ENCODE data around the gene NCF1.
"Not testable (repeated sequence)": the region's sequence is repeated elsewhere in the genome, so short reads cannot be mapped to it uniquely, and the experiment has no call there.

DNA sequence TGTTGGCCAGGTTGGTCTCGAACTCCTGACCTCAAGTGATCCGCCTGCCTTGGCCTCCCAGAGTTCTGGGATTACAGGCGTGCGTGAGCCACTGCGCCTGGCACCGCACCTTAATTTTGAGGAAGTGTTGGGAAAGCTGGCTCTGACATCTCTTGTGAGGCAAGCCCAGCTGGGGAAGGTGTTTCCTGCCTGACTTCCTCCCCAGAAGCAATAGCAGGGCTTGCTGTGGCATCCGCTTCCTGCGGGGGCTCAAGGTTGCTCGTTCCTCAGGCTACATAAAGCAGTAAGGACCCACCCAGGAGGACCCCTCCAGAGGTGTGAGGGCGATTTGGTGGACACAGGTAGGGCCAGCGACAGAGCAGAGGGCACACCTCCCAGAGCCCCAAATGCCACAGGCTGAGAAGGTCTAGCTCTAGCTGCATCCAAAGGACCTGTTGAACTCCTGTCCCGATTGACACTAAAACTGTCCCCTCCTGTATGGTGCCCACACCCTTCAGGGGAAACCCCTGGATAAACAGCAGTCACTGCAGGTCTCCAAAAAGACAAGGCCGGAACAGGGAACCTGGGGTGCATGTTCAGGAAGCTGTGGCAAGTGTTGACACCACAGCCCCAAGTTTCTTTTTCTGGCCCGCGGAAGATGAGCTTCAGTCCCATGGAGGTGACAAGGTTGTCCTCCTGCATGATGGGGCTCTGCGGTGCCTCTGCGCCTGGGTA, 8.4 kb upstream of the NCF1 start:
- TF ChIP-seq POLR2A (IDR thresholded peaks at IDR 0.05; ENCODE audit: low read depth); EP300 (IDR thresholded peaks at IDR 0.05); POLR2AphosphoS5 (IDR thresholded peaks at IDR 0.05): not testable (repeated sequence)
- TF ChIP-seq, protein P1, sequence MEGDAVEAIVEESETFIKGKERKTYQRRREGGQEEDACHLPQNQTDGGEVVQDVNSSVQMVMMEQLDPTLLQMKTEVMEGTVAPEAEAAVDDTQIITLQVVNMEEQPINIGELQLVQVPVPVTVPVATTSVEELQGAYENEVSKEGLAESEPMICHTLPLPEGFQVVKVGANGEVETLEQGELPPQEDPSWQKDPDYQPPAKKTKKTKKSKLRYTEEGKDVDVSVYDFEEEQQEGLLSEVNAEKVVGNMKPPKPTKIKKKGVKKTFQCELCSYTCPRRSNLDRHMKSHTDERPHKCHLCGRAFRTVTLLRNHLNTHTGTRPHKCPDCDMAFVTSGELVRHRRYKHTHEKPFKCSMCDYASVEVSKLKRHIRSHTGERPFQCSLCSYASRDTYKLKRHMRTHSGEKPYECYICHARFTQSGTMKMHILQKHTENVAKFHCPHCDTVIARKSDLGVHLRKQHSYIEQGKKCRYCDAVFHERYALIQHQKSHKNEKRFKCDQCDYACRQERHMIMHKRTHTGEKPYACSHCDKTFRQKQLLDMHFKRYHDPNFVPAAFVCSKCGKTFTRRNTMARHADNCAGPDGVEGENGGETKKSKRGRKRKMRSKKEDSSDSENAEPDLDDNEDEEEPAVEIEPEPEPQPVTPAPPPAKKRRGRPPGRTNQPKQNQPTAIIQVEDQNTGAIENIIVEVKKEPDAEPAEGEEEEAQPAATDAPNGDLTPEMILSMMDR (IDR thresholded peaks at IDR 0.05) = not testable (repeated sequence)
